WTC11 (cell line): ENCODE results near the gene KLHL29. TPM values are rescaled to one million over a fixed set of nuclear protein-coding genes. Genes with fewer than 3 reads are reported as not detected.

Source experiments
- ATAC-seq: fragments of 200-7000 bp; cut with Tn5 transposase; 2 replicates; pipeline ENCODE4 v1.10.0; 2021; ENCODE audit warnings: mild to moderate bottlenecking, moderate library complexity
- CTCF ChIA-PET: fragments of 300-600 bp; sonication (Branson Sonifier 250); formaldehyde crosslinking; loops from one replicate; lab custom pipeline; 2021; ENCODE audit warnings: antibody characterized with exemption; lab: Charles Lee
- POLR2A ChIA-PET: fragments of 350-600 bp; sonication (Branson Sonifier 250); formaldehyde crosslinking; loops from one replicate; lab custom pipeline; 2021; ENCODE audit warnings: antibody characterized with exemption; lab: Charles Lee
- DNase-seq: peaks from one replicate; pipeline ENCODE4 v3.0.0; 2021; ENCODE audit warnings: low spot score
- H3K27ac Mint-ChIP-seq: 2 replicates; pipeline ENCODE4 v1.8.0; 2021; ENCODE audit warnings: mixed read lengths
- H3K27me3 Mint-ChIP-seq: 2 replicates; pipeline ENCODE4 v1.8.0; 2021; ENCODE audit warnings: low read depth, mild to moderate bottlenecking, moderate library complexity, mixed read lengths
- H3K36me3 Mint-ChIP-seq: 2 replicates; pipeline ENCODE4 v1.8.0; 2021; ENCODE audit warnings: mixed read lengths
- H3K4me1 Mint-ChIP-seq: 2 replicates; pipeline ENCODE4 v1.8.0; 2022; ENCODE audit warnings: mixed read lengths
- H3K4me3 Mint-ChIP-seq: 2 replicates; pipeline ENCODE4 v1.8.0; 2021; ENCODE audit warnings: mild to moderate bottlenecking, moderate library complexity, mixed read lengths
- H3K9me3 Mint-ChIP-seq: 2 replicates; pipeline ENCODE4 v1.8.0; 2021; ENCODE audit warnings: mixed read lengths
- E2F1 ChIP-seq: sonication (generic); formaldehyde crosslinking; IDR thresholded peaks from 2 replicates; pipeline ENCODE4 v1.8.0; 2022; ENCODE audit warnings: mild to moderate bottlenecking, missing genetic modification reagents
- E2F5 ChIP-seq: sonication (generic); formaldehyde crosslinking; IDR thresholded peaks from 2 replicates; pipeline ENCODE4 v1.8.1; 2022; ENCODE audit warnings: mild to moderate bottlenecking, moderate library complexity, missing genetic modification reagents
- ETV6 ChIP-seq: sonication (generic); formaldehyde crosslinking; IDR thresholded peaks from 2 replicates; pipeline ENCODE4 v1.8.1; 2022; ENCODE audit warnings: mild to moderate bottlenecking, missing genetic modification reagents
- FOXK1 ChIP-seq: sonication (generic); formaldehyde crosslinking; IDR thresholded peaks from 2 replicates; pipeline ENCODE4 v1.8.0; 2022; ENCODE audit warnings: mild to moderate bottlenecking, moderate library complexity, missing genetic modification reagents
- GABPB1 ChIP-seq: sonication (generic); formaldehyde crosslinking; IDR thresholded peaks from 2 replicates; pipeline ENCODE4 v1.8.1; 2023; ENCODE audit warnings: mild to moderate bottlenecking, missing genetic modification reagents
- IRF1 ChIP-seq: sonication (generic); formaldehyde crosslinking; IDR thresholded peaks from 2 replicates; pipeline ENCODE4 v1.8.0; 2023; ENCODE audit warnings: missing genetic modification reagents
- RORB ChIP-seq: fragments of 250-450 bp; sonication (Bioruptor Pico); IDR thresholded peaks from 2 replicates; pipeline ENCODE4 v1.9.0; 2021; ENCODE audit warnings: mild to moderate bottlenecking
- USF2 ChIP-seq: sonication (generic); formaldehyde crosslinking; IDR thresholded peaks from 2 replicates; pipeline ENCODE4 v1.8.1; 2023; ENCODE audit warnings: mild to moderate bottlenecking, missing genetic modification reagents, moderate library complexity
- ZMAT4 ChIP-seq: fragments of 250-450 bp; sonication (Bioruptor Pico); IDR thresholded peaks from 2 replicates; pipeline ENCODE4 v1.9.0; 2021; ENCODE audit warnings: mild to moderate bottlenecking
- ZNF138 ChIP-seq: sonication (generic); formaldehyde crosslinking; conservative IDR thresholded peaks from 2 replicates; pipeline ENCODE4 v1.8.1; 2022; ENCODE audit warnings: mild to moderate bottlenecking, moderate library complexity, missing genetic modification reagents
- ZNF219 ChIP-seq: sonication (generic); formaldehyde crosslinking; IDR thresholded peaks from 2 replicates; pipeline ENCODE4 v1.8.0; 2023; ENCODE audit warnings: missing genetic modification reagents, mild to moderate bottlenecking, borderline replicate concordance
- ZNF263 ChIP-seq: sonication (generic); formaldehyde crosslinking; IDR thresholded peaks from 2 replicates; pipeline ENCODE4 v1.8.1; 2022; ENCODE audit warnings: low read depth, mild to moderate bottlenecking, moderate library complexity, missing genetic modification reagents
- ZNF423 ChIP-seq: fragments of 250-450 bp; sonication (Bioruptor Pico); IDR thresholded peaks from 2 replicates; pipeline ENCODE4 v2.1.2; 2022; ENCODE audit warnings: mild to moderate bottlenecking, moderate library complexity
- ZNF512 ChIP-seq: sonication (generic); formaldehyde crosslinking; IDR thresholded peaks from 2 replicates; pipeline ENCODE4 v1.8.1; 2022; ENCODE audit warnings: missing genetic modification reagents, borderline replicate concordance
- ZNF532 ChIP-seq: fragments of 250-450 bp; sonication (Bioruptor Pico); IDR thresholded peaks from 2 replicates; pipeline ENCODE4 v1.9.0; 2021; ENCODE audit warnings: mild to moderate bottlenecking, borderline replicate concordance
- ZNF671 ChIP-seq: fragments of 250-450 bp; sonication (Bioruptor Pico); IDR thresholded peaks from 2 replicates; pipeline ENCODE4 v1.8.0; 2021; ENCODE audit warnings: mild to moderate bottlenecking
- total RNA-seq: library from RNA; stranded (reverse); gene quantifications from 3 replicates; pipeline ENCODE4 v1.2.3, GENCODE V29; 2021

Gene KLHL29
- total RNA-seq, 1 experiment from 2014 or later, result 7.1 TPM

- TF ChIP-seq RORB (CRISPR knock-in tag) (no peak), ETV6 (CRISPR knock-in tag) (no peak), ZNF532 (no peak), IRF1 (CRISPR knock-in tag) (no peak), USF2 (CRISPR knock-in tag) (no peak), ZNF138 (CRISPR knock-in tag) (no peak), FOXK1 (CRISPR knock-in tag) (no peak), ZMAT4 (no peak), GABPB1 (CRISPR knock-in tag) (no peak), ZNF671 (CRISPR knock-in tag) (no peak), ZNF219 (CRISPR knock-in tag) (no peak), ZNF512 (CRISPR knock-in tag) (no peak), E2F1 (CRISPR knock-in tag) (no peak), ZNF263 (CRISPR knock-in tag) (no peak), E2F5 (CRISPR knock-in tag) (no peak), ZNF423 (CRISPR knock-in tag) (no peak)
- no peak overlapping the region for H3K4me3 Mint-ChIP-seq
- H3K9me3 Mint-ChIP-seq, result no peaks in the 10 kb centered on the region
- H3K27me3 Mint-ChIP-seq, result no peaks in the 10 kb centered on the region
- CTCF ChIA-PET, result interaction anchor here (0.8 kb wide), 1 partner anchor 19 kb away, joined by 3 read pairs; no protein-coding TSS in a partner anchor
- ATAC-seq, result no peak
- H3K36me3 Mint-ChIP-seq, result no peaks in the 10 kb centered on the region
- no peak for DNase-seq
- H3K4me1 Mint-ChIP-seq, result peaks cover 37% of the 10 kb centered on the region
- H3K27ac Mint-ChIP-seq, result peak overlapping the region; percentile 63
- POLR2A ChIA-PET, result no interaction called here
Measured at GRCh38 chr2:23523373-23524260, 138.6 kb downstream of the KLHL29 start.
